ENCODE data around the gene AGBL5.

AGBL5 gene

DNA sequence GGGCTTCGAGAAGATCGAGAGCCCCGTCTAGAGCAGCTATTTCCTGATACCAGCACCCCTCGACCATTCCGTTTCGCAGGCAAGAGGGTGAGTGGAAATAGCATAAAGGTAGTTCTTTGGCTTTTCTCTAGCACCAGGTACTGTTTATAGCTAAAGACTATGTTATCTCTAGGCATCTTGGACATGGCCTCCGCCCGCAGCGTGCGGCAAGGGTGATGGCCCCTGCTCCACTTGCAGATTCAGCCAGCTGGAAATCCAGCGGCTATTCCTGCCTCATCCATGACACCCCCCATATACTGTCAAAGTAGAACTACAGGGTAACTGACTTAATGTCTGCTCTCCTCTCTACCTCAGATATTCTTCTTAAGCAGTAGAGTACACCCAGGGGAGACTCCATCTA lies 3.3 kb downstream of the AGBL5 start:
- no peak for TF ChIP-seq CTCF (IDR thresholded peaks at IDR 0.05; ENCODE audit: low read depth, low read length)
- DNase-seq (ENCODE audit: extremely low read depth, low read depth), result no peak

GRCh38 chr2:27057184-27057583 lies 5.7 kb downstream of the AGBL5 start:
- DNase-seq (ENCODE audit: extremely low read depth, low read depth), result no peak
- no peak for TF ChIP-seq CTCF (IDR thresholded peaks at IDR 0.05; ENCODE audit: low read depth, low read length)

GRCh38 chr2:27058210-27058609 lies 6.7 kb downstream of the AGBL5 start:
- no peak for TF ChIP-seq CTCF (IDR thresholded peaks at IDR 0.05; ENCODE audit: low read depth, low read length)

DNA sequence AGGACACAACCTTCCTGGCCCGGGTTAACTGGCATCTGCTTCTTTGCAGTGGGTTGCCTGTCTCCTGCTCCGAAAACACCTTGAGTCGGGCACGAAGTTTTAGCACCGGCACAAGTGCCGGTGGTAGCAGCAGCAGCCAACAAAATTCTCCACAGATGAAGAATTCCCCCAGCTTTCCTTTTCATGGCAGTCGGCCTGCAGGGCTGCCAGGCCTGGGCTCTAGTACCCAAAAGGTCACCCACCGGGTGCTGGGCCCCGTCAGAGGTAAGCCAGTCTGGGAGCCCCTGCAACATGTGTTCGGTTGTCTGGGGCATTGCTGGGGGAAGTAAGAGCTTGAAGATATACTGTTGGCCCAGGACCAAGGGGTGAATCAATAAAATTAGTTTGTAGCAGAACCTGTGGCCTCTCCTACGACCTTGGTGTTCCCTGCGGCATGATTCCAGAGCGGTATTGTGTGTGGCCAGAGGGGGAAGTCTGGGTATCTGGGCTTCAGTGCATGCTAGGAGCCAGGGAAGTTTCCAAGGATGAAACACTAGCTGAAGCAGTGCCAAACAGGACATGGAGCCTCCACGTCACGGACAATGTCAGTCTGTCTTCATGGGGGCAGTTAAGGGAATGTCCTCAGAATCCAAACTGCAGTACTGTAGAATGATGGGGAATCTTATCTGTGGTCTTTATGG lies 7.8 kb downstream of the AGBL5 start:
- DNase-seq (ENCODE audit: extremely low read depth, low read depth), result no peak
- TF ChIP-seq CTCF (IDR thresholded peaks at IDR 0.05; ENCODE audit: low read depth, low read length), result no peak

More at GRCh38 chr2:27058210-27058609, 6.7 kb downstream of the AGBL5 start:
- no peak for DNase-seq (ENCODE audit: extremely low read depth, low read depth)

GRCh38 chr2:27060323-27060722 lies 8.9 kb downstream of the AGBL5 start:
- TF ChIP-seq CTCF (IDR thresholded peaks at IDR 0.05; ENCODE audit: low read depth, low read length), result no peak

GRCh38 chr2:27065128-27065527 lies 13.7 kb downstream of the AGBL5 start:
- no peak for TF ChIP-seq CTCF (IDR thresholded peaks at IDR 0.05; ENCODE audit: low read depth, low read length)
- no peak for DNase-seq (ENCODE audit: extremely low read depth, low read depth)

More at GRCh38 chr2:27060323-27060722, 8.9 kb downstream of the AGBL5 start:
- DNase-seq (ENCODE audit: extremely low read depth, low read depth), result no peak

DNA sequence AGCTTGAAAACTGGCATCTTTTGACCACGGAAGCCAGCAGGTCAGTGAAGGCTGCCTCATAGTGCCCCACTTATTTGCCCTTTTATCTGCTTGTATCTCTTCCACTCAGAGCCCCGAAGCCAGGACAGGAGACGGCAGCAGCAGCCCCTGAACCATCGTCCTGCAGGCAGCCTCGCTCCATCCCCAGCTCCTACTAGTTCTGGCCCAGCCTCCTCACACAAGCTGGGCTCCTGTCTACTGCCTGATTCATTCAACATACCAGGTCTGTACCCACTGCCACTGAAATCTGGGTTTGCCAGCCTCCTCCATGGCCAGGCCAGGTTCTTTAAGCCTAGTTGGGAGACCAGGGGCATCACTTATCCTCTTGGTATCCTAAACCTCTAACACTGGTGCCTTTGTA lies 15.9 kb downstream of the AGBL5 start:
- TF ChIP-seq CTCF (IDR thresholded peaks at IDR 0.05; ENCODE audit: low read depth, low read length), result no peak
- no peak for DNase-seq (ENCODE audit: extremely low read depth, low read depth)
